Activated CD4-positive, alpha-beta T cell treated with anti-CD3 and anti-CD28 coated beads, Interleukin-2, amount 50 U/mL, for 1 hour (primary cell): Measurements from ENCODE around the gene SLC17A5.
A peak's percentile ranks its signal among the peaks of the same experiment; 100 is the strongest.
"Not testable (repeated sequence)": the region's sequence is repeated elsewhere in the genome, so short reads cannot be mapped to it uniquely, and the experiment has no call there.

Experiments
- DNase-seq: peaks from one replicate; pipeline ENCODE4 v3.0.0-alpha.2; 2020

The SLC17A5 gene

DNA sequence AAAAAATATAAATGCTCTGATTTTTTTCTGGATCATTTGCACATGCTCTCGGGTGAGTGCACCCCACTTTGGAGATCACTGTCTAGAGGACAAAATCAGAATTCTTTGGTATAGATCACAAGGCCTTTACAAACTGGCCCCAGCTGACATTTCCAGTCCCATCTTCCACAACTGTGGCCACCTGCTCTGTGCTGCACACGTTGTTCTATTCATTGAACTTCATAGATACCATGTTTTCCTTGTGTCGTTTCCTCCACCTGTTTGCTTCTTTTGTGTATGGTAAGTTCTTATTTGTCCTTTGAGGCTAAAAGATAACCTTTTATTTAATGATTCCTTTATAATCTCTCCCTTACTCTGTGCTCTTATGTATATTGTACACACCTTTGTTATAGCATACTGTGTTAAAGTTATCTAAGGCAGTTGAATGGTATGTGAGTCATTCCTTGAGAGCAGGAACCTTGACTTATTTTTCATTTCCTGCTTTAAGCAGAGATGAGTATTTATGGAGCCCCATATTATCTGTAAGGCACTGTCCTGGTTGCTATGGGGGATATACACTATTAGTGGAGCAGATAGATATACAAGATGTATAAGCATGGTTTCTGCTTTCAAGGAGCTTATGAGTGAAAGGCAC is 12.0 kb upstream of the SLC17A5 start:
- DNase-seq = no peak

GRCh38 chr6:73664701-73665100 is 10.9 kb upstream of the SLC17A5 start:
- DNase-seq = no peak

DNA sequence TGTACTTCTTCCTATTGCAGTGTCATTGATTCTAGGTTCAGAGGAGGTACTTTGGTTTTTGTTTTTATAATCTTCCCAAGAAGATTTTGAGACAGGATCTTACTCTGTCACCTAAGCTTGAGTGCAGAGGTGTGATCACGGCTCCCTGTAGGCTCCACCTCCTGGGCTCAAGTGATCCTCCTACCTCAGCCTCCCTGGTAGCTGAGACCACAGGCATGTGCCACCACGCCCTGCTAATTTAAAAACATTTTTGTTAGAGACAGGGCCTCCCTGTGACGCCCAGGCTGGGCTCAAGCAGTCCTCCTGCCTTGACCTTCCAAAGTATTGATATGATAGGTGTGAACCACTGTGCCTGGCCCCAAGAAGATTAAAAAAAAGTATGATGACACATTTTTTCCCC is 3.4 kb upstream of the SLC17A5 start:
- no peak for DNase-seq

DNA sequence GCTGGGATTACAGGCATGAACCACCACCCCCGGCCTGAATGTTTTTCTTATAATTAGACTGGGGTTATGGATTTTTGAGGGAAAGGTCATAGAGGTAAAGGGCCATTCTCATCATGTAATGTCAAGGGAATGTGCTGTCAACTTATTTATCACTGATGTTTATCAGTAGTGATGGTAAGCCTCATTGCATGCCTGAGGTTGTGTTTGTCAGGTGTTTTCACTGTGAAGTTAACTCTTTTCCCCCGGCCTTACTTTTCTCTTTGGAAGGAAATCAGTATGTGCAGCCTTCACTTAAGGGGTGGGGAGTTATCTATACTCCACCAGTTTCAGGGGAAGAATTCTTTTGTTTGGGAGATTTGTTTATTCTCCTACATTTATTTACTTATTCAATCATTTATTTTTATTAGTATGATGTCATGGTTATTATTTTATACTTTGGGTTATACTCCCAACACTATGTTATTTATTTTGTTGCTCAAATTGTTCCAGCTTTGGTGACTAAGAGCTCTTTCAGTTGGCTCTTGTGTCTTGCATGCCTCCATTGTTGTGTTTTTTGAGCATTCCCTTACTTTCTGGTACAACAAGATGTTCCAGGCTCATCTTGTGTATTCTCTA is 2.8 kb upstream of the SLC17A5 start:
- DNase-seq = no peak

GRCh38 chr6:73655341-73655917 is 1.6 kb upstream of the SLC17A5 start:
- DNase-seq = no peak

GRCh38 chr6:73652637-73653570 is 888 bp downstream of the SLC17A5 start:
- peak; percentile 58 for DNase-seq

GRCh38 chr6:73649783-73650182 is 4.0 kb downstream of the SLC17A5 start:
- no peak for DNase-seq

GRCh38 chr6:73648166-73648565 is 5.6 kb downstream of the SLC17A5 start:
- DNase-seq = no peak

GRCh38 chr6:73644941-73645591 is 8.7 kb downstream of the SLC17A5 start:
- no peak for DNase-seq

GRCh38 chr6:73644030-73644429 is 9.8 kb downstream of the SLC17A5 start:
- DNase-seq = no peak

DNA sequence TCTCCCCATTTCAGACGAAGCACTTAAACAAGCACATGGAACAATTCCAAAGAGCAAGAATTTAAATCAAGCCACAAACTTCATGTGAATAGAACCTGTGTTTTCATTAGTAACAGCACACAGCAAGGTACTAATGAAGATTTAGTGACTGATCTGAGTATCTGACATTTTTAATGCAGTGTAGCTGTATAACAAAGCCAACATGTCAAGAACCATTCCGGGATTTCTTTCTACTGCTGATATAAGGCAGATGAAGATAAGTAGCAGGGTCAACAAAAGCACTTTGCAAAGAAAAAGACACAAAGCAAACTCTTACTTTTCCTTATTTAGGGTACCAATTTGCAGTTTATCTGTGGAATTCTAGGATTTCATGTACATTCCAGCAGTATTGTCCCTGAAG is 11.3 kb downstream of the SLC17A5 start:
- DNase-seq = no peak

DNA sequence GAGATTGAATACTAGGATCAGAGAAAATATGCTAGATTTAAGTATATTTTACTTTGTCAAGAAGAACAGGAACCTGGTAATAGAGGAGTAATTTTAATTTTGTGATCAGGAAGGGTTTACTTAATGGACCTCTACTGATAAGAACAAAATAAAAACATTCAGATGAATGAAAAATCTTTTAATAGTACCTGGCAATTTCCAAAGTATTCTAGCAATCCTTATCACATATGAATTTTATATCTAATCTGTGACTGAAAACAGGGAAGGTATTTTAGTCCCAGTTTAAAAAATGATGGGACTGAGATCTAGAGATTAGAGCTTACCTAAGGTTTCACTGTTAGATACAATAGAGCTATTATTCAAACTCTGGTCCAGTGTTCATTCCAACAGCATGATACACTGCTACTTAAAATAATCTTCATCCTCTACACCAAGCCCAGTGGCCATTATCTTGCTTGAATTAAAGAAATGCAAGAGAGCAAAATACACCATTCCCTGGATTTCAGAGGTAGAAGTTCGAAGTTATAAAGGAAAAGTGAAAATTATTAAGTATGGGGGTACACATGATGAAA is 13.5 kb downstream of the SLC17A5 start:
- DNase-seq = no peak

- DNase-seq = no peak
These were observed 14.8 kb downstream of the SLC17A5 start for GRCh38 chr6:73639040-73639439.

DNA sequence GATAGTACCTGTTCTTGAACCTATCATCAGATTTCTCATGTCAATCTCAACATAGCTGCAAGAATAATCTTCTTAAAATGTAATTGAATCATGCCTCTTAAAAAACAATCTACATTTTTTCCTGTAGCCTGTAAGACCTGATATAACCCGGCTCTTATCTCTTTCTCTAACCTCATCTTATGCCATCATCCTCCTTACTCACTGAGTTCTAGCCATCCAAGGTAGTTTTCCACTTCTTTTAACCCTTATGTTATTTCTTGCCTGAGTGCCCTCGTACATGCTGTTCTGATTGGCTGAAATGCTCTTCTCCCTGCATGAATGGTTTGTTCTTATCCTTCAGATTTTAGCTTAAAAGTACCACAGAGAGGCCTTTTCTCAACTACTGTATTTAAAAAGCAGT is 16.4 kb downstream of the SLC17A5 start:
- DNase-seq = no peak

DNA sequence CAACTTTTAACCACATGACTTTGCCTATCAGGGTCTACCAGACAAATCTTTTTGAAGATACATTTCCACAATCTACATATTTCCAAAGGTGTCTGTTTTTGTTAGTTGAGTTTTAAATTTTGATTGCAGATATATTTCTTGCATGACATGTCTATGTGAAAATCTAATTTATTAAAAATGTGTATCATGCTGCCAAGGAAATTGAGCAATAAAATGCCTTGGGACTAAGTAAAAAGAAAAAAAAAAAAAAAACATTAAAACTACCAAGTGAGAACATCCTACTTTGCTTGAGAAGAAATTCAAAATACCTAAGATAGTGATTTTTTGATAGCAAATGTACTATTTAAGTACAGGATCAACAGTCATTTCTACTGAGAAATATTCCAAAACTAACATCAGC is 17.7 kb downstream of the SLC17A5 start:
- no peak for DNase-seq

GRCh38 chr6:73632346-73632745 is 21.4 kb downstream of the SLC17A5 start:
- DNase-seq = no peak

- DNase-seq = no peak
These were observed 21.9 kb downstream of the SLC17A5 start for GRCh38 chr6:73631849-73632248.

- no peak for DNase-seq
These were observed 23.4 kb downstream of the SLC17A5 start for GRCh38 chr6:73630401-73630800.

DNA sequence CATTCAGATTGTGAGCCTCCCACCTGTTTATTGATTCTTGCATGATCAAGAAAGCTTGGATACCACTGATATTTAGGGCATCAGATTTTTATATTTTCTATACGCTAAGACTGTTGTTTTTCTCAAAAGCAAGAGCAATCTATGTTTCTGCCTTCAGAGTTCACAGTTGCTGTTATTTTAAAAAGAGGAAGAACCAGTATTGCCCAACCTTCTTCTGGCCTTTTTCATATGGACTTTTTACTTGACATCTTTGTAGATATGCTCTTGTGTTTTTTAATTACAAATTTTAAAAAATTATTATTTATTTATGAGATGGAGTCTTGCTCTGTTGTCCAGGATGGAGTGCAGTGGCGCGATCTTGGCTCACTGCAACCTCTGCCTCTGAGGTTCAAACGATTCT is 28.9 kb downstream of the SLC17A5 start:
- no peak for DNase-seq

DNA sequence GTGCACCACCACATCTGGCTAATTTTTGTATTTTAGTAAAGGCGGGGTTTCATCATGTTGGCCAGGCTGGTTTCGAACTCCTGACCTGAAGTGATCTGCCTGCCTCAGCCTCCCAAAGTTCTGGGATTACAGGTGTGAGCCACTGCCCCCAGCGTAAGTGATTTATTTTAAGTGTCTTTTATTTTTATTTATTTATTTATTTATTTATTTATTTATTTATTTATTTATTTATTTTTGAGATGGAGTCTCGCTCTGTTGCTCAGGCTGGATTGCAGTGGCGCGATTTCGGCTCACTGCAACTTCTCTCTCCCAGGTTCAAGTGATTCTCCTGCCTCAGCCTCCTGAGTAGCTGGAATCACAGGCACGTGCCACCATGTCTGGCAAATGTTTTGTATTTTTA is 30.3 kb downstream of the SLC17A5 start:
- DNase-seq = not testable (repeated sequence)

GRCh38 chr6:73618082-73618481 is 35.7 kb downstream of the SLC17A5 start:
- DNase-seq = not testable (repeated sequence)

GRCh38 chr6:73614802-73615201 is 39.0 kb downstream of the SLC17A5 start:
- no peak for DNase-seq
